ENCODE measurements around the gene SLC25A29.
"Not testable (repeated sequence)": the region's sequence is repeated elsewhere in the genome, so short reads cannot be mapped to it uniquely, and the experiment has no call there.

The SLC25A29 gene

GRCh38 chr14:100306101-100306997 lies at the start of gene SLC25A29:
SLC25A29 (minus strand) TSS chr14:100306444; CDS start chr14:100306232, 212 bp downstream.
- DNase-seq = peak; percentile 75

GRCh38 chr14:100350986-100351385 lies 44.7 kb upstream of the SLC25A29 start:
- no peak for DNase-seq

GRCh38 chr14:100350276-100350926 lies 44.2 kb upstream of the SLC25A29 start:
- no peak for DNase-seq

- DNase-seq = no peak
Observed at GRCh38 chr14:100348784-100349685, 42.8 kb upstream of the SLC25A29 start.

GRCh38 chr14:100348253-100348729 lies 42.0 kb upstream of the SLC25A29 start:
- no peak for DNase-seq

- DNase-seq = no peak
Observed at GRCh38 chr14:100346306-100347091, 40.3 kb upstream of the SLC25A29 start.

- no peak for DNase-seq
Observed at GRCh38 chr14:100345711-100346110, 39.5 kb upstream of the SLC25A29 start.

- not testable (repeated sequence) for DNase-seq
Observed at GRCh38 chr14:100344657-100345056, 38.4 kb upstream of the SLC25A29 start.

- DNase-seq = not testable (repeated sequence)
Observed at GRCh38 chr14:100342826-100343225, 36.6 kb upstream of the SLC25A29 start.

- no peak for DNase-seq
Observed at GRCh38 chr14:100342195-100342594, 36.0 kb upstream of the SLC25A29 start.

GRCh38 chr14:100341301-100342031 lies 35.2 kb upstream of the SLC25A29 start:
- no peak for DNase-seq

GRCh38 chr14:100340423-100340813 lies 34.2 kb upstream of the SLC25A29 start:
- no peak for DNase-seq

GRCh38 chr14:100339766-100340422 lies 33.6 kb upstream of the SLC25A29 start:
- DNase-seq = no peak

GRCh38 chr14:100336618-100337530 lies 30.6 kb upstream of the SLC25A29 start:
- no peak for DNase-seq

GRCh38 chr14:100334904-100335303 lies 28.7 kb upstream of the SLC25A29 start:
- no peak for DNase-seq

GRCh38 chr14:100333827-100334226 lies 27.6 kb upstream of the SLC25A29 start:
- no peak for DNase-seq

GRCh38 chr14:100333311-100333710 lies 27.1 kb upstream of the SLC25A29 start:
- DNase-seq = no peak

- DNase-seq = no peak
Observed at GRCh38 chr14:100332797-100333196, 26.6 kb upstream of the SLC25A29 start.

- DNase-seq = no peak
Observed at GRCh38 chr14:100332071-100332639, 25.9 kb upstream of the SLC25A29 start.

Data from activated naive CD4-positive, alpha-beta T cell treated with anti-CD3 and anti-CD28 coated beads, Interleukin-2, amount 50 U/mL, for 16 hours (primary cell).